ENCODE measurements around the gene EMP1. TPM values are rescaled to one million over a fixed set of nuclear protein-coding genes. Genes with fewer than 3 reads are reported as not detected.
A peak's percentile ranks its signal among the peaks of the same experiment; 100 is the strongest.

Gene EMP1
- total and polyA plus RNA-seq, 7 donors = 11.0 to 123 (median 49.8) TPM

- H3K27me3 ChIP-seq (ENCODE audit: insufficient read depth in 3 of 3, low read length in 2 of 3) = no peaks in the 10 kb centered on the region
- peaks cover 0 to 36% of the 10 kb centered on the region in 2 donors for H3K36me3 ChIP-seq (ENCODE audit: insufficient read depth in 1 of 2, low read depth in 1 of 2)
- no peak overlapping the region for H3K27ac ChIP-seq
- peaks cover 19% of the 10 kb centered on the region for H3K4me1 ChIP-seq
- no peaks in the 10 kb centered on the region for H3K9me3 ChIP-seq
- H3K4me3 ChIP-seq = no peak overlapping the region
- DNase-seq (no peak), ATAC-seq (no peak)
- TF ChIP-seq CTCF (IDR thresholded peaks at IDR 0.05) = no peak
- intact Hi-C loops (cut with DNase I) = loop anchor here (5.0 to 10.0 kb wide), 4 partner anchors 116 to 423 kb away; partner anchors contain the start of gene APOLD1 (in 1 of the 2)
- 72 to 73% (median 72%) methylated on average over 4 of the region's 4 CpGs for WGBS, 3 donors
These were observed 14.0 kb downstream of the EMP1 start for GRCh38 chr12:13210236-13211190.

- intact Hi-C loops (cut with DNase I) = loop anchor here (5.0 to 10.0 kb wide), 4 partner anchors 117 to 424 kb away; partner anchors contain the start of gene APOLD1 (in 1 of the 2)
- Histone ChIP-seq H3K4me3 (no peak overlapping the region), H3K9me3 (no peaks in the 10 kb centered on the region), H3K27ac (no peak overlapping the region), H3K4me1 (peaks cover 19% of the 10 kb centered on the region), H3K27me3 (ENCODE audit: insufficient read depth in 3 of 3, low read length in 2 of 3) (no peaks in the 10 kb centered on the region), H3K36me3 (ENCODE audit: insufficient read depth in 1 of 2, low read depth in 1 of 2) (peaks cover 0 to 44% of the 10 kb centered on the region in 2 donors)
- WGBS, 3 donors = 69 to 77% (median 71%) methylated on average over 7 of the region's 7 CpGs
- ATAC-seq = no peak
- TF ChIP-seq CTCF (IDR thresholded peaks at IDR 0.05) = no peak
- DNase-seq = no peak
These were observed 14.8 kb downstream of the EMP1 start for GRCh38 chr12:13211191-13211858.

GRCh38 chr12:13211859-13212664, 15.5 kb downstream of the EMP1 start:
- WGBS, 3 donors = 55 to 66% (median 62%) methylated on average over 8 of the region's 8 CpGs
- Histone ChIP-seq H3K36me3 (ENCODE audit: insufficient read depth in 1 of 2, low read depth in 1 of 2) (peaks cover 0 to 48% of the 10 kb centered on the region in 2 donors), H3K9me3 (no peaks in the 10 kb centered on the region), H3K27me3 (ENCODE audit: insufficient read depth in 3 of 3, low read length in 2 of 3) (no peaks in the 10 kb centered on the region), H3K27ac (no peak overlapping the region), H3K4me3 (no peak overlapping the region), H3K4me1 (peaks cover 19% of the 10 kb centered on the region)
- intact Hi-C loops (cut with DNase I) = loop anchor here (1.0 to 10.0 kb wide), 5 partner anchors 117 to 425 kb away; partner anchors contain the start of gene APOLD1 (in 1 of the 2)
- ATAC-seq (peak in 3 of 4 donors; percentile 40 to 76 (median 59)), DNase-seq (no peak)
- peak; percentile 72 for TF ChIP-seq CTCF (IDR thresholded peaks at IDR 0.05)

- Histone ChIP-seq H3K4me1 (no peaks in the 10 kb centered on the region), H3K4me3 (no peak overlapping the region), H3K27ac (no peak overlapping the region), H3K9me3 (no peaks in the 10 kb centered on the region), H3K27me3 (ENCODE audit: insufficient read depth in 3 of 3, low read length in 2 of 3) (no peaks in the 10 kb centered on the region), H3K36me3 (ENCODE audit: insufficient read depth in 1 of 2, low read depth in 1 of 2) (peaks cover 0 to 56% of the 10 kb centered on the region in 2 donors)
- intact Hi-C loops (cut with DNase I) = loop anchor here in 1 of 2 donors (10.0 kb wide), 2 partner anchors 120 to 190 kb away; no protein-coding TSS in a partner anchor
- TF ChIP-seq CTCF (IDR thresholded peaks at IDR 0.05) = no peak
- no peak for ATAC-seq
- DNase-seq = no peak
- WGBS, 3 donors = 88 to 93% (median 90%) methylated on average over 4 of the region's 4 CpGs
These were observed 18.5 kb downstream of the EMP1 start for GRCh38 chr12:13215056-13215455.

Data from psoas muscle (tissue), 8 donors.